Measurements from ENCODE around the gene HHAT. TPM values are rescaled to one million over a fixed set of nuclear protein-coding genes. Genes with fewer than 3 reads are reported as not detected.

Gene HHAT
- total RNA-seq, 1 donor from 2014 or later: 6.0 TPM

DNA sequence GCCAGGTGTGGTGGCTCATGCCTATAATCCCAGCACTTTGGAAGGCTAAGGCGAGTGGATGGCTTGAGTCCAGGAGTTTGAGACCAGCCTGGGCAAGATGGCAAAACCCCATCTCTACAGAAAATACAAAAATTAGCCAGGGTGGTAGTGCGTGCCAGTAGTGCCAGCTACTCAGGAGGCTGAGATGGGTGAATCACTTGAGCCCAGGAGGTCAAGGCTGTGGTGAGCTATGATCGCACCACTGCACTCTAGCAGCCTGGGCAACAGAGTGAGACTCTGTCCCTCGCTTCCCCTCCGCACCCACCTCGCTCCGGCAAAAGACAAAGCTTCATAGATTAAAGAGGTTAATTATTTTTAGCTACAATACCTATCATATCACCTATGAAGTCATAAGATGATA, 100.0 kb downstream of the HHAT start:
- Mint-ChIP-seq H3K36me3 (ENCODE audit: unreplicated experiment) (peaks cover 5% of the 10 kb centered on the region), H3K27ac (ENCODE audit: unreplicated experiment) (no peak overlapping the region), H3K27me3 (ENCODE audit: unreplicated experiment) (no peaks in the 10 kb centered on the region), H3K4me3 (ENCODE audit: unreplicated experiment) (no peak overlapping the region), H3K4me1 (ENCODE audit: unreplicated experiment) (no peaks in the 10 kb centered on the region), H3K9me3 (ENCODE audit: unreplicated experiment) (peaks cover 2% of the 10 kb centered on the region)
- no peak for DNase-seq (ENCODE audit: extremely low spot score, unreplicated experiment)
- TF ChIP-seq, protein P1, sequence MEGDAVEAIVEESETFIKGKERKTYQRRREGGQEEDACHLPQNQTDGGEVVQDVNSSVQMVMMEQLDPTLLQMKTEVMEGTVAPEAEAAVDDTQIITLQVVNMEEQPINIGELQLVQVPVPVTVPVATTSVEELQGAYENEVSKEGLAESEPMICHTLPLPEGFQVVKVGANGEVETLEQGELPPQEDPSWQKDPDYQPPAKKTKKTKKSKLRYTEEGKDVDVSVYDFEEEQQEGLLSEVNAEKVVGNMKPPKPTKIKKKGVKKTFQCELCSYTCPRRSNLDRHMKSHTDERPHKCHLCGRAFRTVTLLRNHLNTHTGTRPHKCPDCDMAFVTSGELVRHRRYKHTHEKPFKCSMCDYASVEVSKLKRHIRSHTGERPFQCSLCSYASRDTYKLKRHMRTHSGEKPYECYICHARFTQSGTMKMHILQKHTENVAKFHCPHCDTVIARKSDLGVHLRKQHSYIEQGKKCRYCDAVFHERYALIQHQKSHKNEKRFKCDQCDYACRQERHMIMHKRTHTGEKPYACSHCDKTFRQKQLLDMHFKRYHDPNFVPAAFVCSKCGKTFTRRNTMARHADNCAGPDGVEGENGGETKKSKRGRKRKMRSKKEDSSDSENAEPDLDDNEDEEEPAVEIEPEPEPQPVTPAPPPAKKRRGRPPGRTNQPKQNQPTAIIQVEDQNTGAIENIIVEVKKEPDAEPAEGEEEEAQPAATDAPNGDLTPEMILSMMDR (IDR thresholded peaks at IDR 0.05): no peak

DNA sequence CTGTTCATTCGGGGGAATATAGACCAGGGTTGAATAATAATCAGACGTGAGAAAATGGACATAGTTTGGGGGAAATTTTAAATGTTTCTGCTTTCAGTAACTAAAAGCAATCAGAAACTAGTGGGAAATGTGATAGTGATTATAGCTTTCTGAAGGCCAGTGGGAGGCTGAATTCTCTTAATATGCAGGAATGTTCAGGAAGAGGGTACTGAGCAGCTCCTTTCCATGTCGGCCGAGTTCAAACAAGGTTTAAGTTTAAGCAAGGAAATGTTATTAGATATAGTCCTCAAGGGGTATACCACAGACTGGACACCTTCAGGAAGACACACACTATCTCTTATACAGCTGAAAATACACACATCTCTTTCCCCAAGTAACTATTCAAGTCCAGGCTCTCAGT, 105.5 kb downstream of the HHAT start:
- Mint-ChIP-seq H3K27me3 (ENCODE audit: unreplicated experiment) (no peaks in the 10 kb centered on the region), H3K4me1 (ENCODE audit: unreplicated experiment) (peaks cover 17% of the 10 kb centered on the region), H3K4me3 (ENCODE audit: unreplicated experiment) (no peak overlapping the region), H3K27ac (ENCODE audit: unreplicated experiment) (no peak overlapping the region), H3K36me3 (ENCODE audit: unreplicated experiment) (peaks cover 4% of the 10 kb centered on the region), H3K9me3 (ENCODE audit: unreplicated experiment) (no peaks in the 10 kb centered on the region)
- no peak for DNase-seq (ENCODE audit: extremely low spot score, unreplicated experiment)
- TF ChIP-seq, protein P1 (IDR thresholded peaks at IDR 0.05): no peak

DNA sequence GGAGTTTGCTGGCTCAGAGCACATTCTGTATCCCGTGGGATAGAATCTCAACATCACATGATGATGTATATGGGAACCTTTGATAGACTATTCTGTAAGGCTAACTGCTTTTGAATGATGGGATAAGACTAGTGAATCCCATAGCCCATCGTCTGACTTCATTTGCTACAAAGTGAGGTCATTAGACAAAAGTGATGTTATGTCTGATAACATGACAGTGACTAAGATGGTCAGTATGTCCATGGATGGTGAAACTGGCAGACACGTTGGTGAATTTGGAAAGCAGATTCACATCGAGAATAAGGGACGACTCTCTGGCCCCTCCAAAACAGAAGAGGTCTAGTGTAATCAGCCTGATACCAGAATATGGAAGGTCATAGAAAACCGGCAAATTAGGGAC, 108.4 kb downstream of the HHAT start:
- no peaks in the 10 kb centered on the region for H3K27me3 Mint-ChIP-seq (ENCODE audit: unreplicated experiment)
- DNase-seq (ENCODE audit: extremely low spot score, unreplicated experiment): no peak
- no peaks in the 10 kb centered on the region for H3K9me3 Mint-ChIP-seq (ENCODE audit: unreplicated experiment)
- TF ChIP-seq, protein P1 (IDR thresholded peaks at IDR 0.05): no peak
- no peak overlapping the region for H3K27ac Mint-ChIP-seq (ENCODE audit: unreplicated experiment)
- H3K36me3 Mint-ChIP-seq (ENCODE audit: unreplicated experiment): peaks cover 1% of the 10 kb centered on the region
- H3K4me3 Mint-ChIP-seq (ENCODE audit: unreplicated experiment): no peak overlapping the region
- peaks cover 39% of the 10 kb centered on the region for H3K4me1 Mint-ChIP-seq (ENCODE audit: unreplicated experiment)

DNA sequence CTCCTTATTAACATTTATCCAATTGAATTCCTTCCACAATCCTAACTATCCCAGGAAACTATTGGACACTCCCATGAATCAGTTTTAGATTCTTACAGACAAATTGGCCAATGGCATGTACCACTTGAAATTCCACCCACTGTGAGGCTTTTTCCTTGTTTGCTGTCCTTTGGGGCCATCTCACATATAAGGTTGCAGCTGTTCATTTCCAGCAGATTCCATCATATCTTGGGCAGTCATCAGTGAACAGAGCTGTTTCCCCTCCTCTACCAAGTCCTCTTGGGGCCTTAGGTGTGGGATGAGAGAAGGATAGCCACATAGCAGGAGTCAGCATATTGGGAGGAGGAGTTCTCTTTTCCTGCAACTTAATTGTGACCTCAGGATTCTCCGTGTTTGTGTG, 109.1 kb downstream of the HHAT start:
- Mint-ChIP-seq H3K9me3 (ENCODE audit: unreplicated experiment) (no peaks in the 10 kb centered on the region), H3K27me3 (ENCODE audit: unreplicated experiment) (no peaks in the 10 kb centered on the region), H3K27ac (ENCODE audit: unreplicated experiment) (peak overlapping the region; percentile 78), H3K36me3 (ENCODE audit: unreplicated experiment) (no peaks in the 10 kb centered on the region), H3K4me3 (ENCODE audit: unreplicated experiment) (no peak overlapping the region), H3K4me1 (ENCODE audit: unreplicated experiment) (peaks cover 39% of the 10 kb centered on the region)
- no peak for DNase-seq (ENCODE audit: extremely low spot score, unreplicated experiment)
- TF ChIP-seq, protein P1 (IDR thresholded peaks at IDR 0.05): no peak

DNA sequence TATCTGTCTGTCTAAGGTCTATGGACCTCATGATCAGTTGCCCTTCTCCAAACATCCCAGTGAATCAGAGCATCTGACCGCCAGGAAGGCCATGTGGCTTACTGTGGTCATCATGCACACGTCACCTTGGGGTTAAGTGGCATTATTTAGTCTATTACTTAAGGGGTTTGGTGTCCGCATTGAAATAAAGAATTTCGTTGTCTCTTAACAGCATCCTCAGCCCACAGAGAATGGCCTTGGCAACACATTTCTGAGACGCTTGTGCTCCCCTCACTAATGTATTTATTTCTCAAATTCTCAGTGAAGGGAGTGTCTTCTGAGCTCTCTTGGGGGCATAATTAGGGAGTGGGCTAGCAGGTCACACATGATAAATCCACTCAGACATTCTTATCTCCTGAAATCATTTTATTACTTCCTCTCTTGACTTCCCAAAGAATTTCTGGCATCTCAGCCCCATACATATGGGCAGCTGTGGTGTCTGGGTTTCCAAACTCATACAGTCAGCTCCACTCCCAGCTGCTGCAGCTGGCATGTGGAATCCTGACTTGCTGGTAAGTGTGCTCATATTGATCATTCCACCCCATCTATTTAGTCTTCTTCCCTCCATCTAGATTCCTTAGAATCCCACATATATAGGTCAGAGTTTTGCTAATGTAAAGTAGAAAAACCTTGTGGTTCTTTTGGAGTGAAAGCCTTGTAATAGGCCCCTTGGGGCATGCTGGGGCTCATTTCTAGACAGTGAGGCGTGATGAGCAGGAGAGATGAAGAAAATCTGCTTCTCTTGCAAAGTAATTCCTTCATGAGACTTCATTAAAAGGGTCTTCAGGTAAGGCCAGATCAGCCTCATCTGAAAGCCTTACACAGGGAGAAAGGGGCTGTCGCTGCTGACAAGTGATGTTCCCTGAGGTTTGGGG, 110.5 kb downstream of the HHAT start:
- no peaks in the 10 kb centered on the region for H3K36me3 Mint-ChIP-seq (ENCODE audit: unreplicated experiment)
- TF ChIP-seq, protein P1 (IDR thresholded peaks at IDR 0.05): no peak

More for the DNA sequence above, 110.5 kb downstream of the HHAT start:
- Mint-ChIP-seq H3K27ac (ENCODE audit: unreplicated experiment) (peak overlapping the region; percentile 78), H3K4me3 (ENCODE audit: unreplicated experiment) (no peak overlapping the region), H3K27me3 (ENCODE audit: unreplicated experiment) (no peaks in the 10 kb centered on the region), H3K9me3 (ENCODE audit: unreplicated experiment) (no peaks in the 10 kb centered on the region), H3K4me1 (ENCODE audit: unreplicated experiment) (peaks cover 39% of the 10 kb centered on the region)
- DNase-seq (ENCODE audit: extremely low spot score, unreplicated experiment): no peak

Data from osteocyte (in vitro differentiated cells).